GM18873 (cell line): ENCODE results near the gene TIE1.

Source experiments
- ATAC-seq: cut with Tn5 transposase; IDR thresholded peaks from one replicate; pipeline ENCODE4 v1.9.1; 2021; ENCODE audit warnings: mild to moderate bottlenecking, moderate library complexity, moderate number of reproducible peaks; ENCODE audit not compliant: unreplicated experiment, low FRiP score

TIE1 gene

GRCh38 chr1:43300378-43301094 is at the start of gene TIE1:
Gene TIE1 (plus strand): TSS chr1:43300982. CDS start chr1:43301072, 90 bp downstream.
- no peak for ATAC-seq

GRCh38 chr1:43251024-43251423 is 49.8 kb upstream of the TIE1 start:
- ATAC-seq: no peak

DNA sequence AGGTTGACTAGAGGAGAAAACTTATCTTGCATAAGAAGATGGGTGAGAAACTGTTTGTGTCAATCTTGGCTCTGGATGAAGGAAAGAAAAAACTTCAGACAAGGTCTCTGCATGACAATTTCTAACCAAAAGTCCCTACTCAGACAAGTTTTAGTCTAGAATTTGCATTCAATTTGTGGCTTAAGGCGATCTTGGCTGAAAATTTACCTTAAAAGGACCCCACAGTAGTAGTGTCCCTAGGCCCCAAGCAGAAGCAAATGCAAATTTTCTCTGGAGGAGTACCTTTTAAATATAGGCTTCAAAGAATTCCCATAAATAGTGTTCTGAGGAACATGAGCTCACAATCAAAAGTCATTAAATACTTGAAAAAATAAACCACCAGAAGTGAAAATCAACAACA is 48.6 kb upstream of the TIE1 start:
- no peak for ATAC-seq

- ATAC-seq: no peak
Measured at GRCh38 chr1:43253173-43253572, 47.6 kb upstream of the TIE1 start.

DNA sequence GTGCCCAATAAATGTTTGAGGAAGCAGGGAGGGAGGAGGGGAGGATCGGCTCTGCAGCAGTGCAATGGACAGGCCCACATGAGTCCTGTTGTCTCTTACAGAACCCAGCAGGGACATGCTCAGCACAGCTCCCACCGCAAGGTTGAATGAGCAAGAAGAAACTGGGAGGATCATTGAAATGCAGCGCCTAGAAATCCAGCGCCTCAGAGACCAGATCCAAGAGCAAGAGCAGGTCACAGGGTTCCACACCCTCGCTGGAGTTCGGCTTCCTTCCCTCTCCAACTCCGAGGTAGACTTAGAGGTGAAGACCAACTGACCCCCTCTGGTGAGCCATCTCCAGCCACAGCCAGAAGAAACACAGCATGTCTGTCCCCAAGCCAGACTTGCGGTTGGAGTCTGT is 46.9 kb upstream of the TIE1 start:
- no peak for ATAC-seq

DNA sequence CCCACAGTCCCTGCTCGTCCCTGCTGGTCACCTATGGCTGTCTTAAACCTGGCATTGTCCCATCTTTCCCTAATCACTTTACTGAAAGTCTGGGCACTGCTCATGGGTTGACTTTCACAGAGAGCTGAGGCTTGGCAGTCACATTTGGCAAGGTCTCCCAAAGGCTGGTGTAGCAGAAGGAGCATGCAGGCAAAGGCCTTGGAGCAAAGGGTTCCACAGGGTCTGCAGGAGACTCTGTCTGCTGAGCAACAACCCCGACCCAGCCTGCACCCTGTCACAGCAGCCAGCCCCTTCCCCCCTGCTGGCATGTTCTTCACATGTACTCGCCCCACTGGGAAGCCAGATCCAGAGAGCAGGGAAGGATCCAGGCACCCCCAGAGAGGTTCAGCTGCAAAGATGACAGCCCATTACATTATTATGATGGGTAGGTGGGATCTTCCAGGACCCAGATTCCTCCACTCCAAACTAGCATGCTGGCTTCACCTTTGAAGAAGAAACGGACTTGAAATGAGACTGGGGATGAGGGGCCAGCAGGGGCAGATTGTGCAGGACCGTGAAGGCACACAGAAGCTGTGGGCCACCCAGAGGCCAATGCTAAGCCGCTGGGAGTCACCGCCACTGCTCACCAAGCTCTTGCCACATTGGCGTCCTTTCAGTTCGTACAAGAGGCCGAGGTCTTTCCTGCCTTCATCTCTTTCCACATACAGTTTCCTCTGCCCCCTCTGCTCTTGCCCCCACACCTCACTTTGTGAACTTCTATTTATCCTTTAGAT is 45.2 kb upstream of the TIE1 start:
- no peak for ATAC-seq

- ATAC-seq: no peak
Measured at GRCh38 chr1:43256675-43257570, 43.9 kb upstream of the TIE1 start.

- ATAC-seq: no peak
Measured at GRCh38 chr1:43258370-43258769, 42.4 kb upstream of the TIE1 start.

GRCh38 chr1:43265431-43265830 is 35.4 kb upstream of the TIE1 start:
- no peak for ATAC-seq

DNA sequence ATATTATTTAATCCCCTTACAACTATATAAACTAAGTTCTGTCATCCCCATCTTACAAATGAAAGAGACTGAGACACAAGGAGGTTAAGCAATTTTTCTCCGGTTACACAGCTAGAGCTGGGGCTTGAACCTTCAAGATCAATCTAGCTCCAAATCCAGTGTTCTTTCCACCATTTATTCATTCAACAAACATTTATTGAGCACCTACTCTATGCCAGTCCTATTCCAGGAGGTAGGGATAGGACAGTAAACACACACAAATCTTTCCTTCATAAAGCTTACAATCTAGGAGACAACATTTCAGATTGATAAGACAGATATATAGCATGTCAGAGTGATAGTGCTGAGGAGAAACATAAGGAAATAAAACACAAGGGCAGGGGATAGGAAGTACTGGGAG is 33.9 kb upstream of the TIE1 start:
- no peak for ATAC-seq

GRCh38 chr1:43267291-43267805 is 33.4 kb upstream of the TIE1 start:
- ATAC-seq: no peak

DNA sequence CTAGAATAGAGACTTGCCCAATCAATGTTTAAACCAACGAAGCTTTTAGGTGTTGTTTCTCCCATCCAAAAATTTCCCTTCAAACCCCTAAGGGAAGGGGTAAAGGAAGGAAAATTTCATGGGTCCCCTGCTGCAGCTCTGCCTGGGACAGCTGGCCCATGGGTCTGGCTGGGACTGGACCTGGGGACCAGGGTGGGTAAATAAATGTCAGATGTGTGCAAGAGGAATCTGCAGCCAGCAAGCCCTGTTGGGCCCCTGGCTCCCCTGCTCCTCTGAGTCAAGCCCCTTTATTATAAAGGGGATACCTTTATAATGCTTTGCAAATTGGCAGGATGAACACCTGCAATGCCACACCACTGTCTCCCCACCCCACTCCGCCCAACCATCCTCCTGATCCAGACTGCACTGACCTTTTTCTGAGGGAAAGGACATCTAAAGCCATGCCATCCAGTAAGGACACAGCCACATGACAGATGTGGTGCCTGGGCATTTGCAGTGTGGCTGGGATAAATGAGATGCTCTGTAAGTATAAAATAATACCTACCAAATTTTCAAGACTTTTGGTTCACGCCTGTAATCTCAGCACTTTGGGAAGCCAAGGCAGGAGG is 32.9 kb upstream of the TIE1 start:
- no peak for ATAC-seq

DNA sequence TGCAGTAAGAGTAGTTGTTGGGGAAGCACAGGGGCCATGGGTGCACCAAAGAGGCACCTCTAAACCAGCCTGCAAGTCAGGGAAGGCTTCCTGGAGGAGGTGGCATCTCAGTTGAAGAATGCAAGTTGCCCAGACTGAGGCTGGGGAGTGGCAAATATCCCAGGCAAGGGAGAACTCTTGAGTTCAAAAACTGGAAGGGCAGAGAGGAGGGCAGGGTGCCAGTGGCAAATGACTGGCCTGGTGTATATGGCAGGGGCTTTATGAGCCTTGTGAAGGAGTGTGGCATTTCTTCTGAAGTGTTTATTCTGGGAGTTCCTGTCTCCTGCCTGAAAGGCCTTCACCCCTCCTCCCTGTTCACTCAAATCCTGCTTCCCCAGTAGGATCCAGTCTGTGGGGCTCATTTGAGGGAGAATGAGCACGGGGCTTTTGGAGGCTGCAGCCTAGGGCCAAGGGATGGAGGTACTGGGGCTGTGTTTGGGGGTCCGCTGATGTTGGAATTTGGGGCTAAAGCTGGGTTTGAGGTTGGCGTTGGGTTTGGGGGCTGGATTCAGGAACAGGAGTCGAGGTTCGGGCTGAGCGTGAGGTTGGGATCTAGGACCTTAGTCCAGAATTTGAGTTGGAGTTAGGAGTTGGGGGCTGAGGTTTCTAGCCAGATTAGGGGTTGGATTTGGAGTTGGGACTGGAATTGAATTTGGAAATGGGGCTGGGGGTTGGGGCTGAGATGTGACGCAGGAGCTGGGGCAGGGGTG is 31.0 kb upstream of the TIE1 start, which contains the start of gene TMEM125:
Gene TMEM125 (plus strand): TSS at position 357 of the 749 bp plus-strand sequence. CDS start 2,740 bp downstream, outside the sequence.
- no peak for ATAC-seq

DNA sequence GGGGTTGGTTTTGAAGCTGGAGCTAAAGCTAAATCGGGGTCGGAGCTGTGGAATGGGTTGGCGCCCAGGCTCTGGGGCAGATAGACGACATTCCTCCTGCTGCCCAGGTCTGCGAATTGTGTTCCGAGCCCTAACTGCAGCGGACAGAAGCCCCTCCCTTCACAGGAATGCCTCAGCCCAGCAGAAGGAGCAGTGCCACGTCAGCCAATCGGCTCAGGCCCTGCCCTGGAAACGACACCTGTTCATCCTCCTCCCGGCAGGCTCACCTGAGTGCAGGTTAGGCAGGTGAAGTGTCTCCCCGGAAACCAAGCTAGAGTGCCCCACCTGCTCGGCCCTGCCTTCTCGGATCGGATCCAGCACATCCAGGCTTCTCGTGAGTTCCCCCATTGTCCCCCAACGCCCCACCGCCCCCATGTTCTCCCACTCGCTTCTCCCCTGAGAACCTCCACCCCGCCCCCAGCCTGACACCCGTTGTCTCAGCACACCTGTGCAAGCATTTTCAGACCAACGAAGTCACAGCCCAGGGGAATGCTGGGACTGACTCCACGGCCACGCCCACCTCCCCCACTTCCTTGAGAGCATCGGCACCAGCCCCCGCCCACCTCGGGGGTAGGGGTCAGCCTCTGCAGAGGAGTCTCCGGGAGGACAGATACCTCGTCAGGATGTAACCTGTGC is 30.2 kb upstream of the TIE1 start:
- ATAC-seq: no peak

GRCh38 chr1:43271186-43272118 is 29.3 kb upstream of the TIE1 start:
- no peak for ATAC-seq

DNA sequence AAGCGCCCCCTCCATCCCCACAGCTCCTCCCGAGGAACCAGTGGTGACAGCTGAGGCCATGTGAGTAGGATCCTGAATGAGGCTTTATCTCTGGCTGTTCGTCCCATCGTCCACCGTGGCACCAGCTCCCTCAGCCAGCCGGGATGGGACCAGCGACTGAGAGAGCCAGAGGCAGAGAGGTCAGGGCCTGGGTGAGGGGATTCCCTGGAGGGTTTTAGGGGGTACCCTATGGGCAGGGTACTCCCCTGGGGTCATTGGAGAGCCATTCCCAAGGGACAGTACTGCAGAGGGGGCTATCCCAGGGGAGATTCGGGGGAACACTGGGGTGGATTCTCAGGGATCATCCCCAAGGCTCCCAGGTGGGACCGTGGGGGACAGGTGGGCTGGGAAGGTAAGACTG is 28.6 kb upstream of the TIE1 start:
- no peak for ATAC-seq

DNA sequence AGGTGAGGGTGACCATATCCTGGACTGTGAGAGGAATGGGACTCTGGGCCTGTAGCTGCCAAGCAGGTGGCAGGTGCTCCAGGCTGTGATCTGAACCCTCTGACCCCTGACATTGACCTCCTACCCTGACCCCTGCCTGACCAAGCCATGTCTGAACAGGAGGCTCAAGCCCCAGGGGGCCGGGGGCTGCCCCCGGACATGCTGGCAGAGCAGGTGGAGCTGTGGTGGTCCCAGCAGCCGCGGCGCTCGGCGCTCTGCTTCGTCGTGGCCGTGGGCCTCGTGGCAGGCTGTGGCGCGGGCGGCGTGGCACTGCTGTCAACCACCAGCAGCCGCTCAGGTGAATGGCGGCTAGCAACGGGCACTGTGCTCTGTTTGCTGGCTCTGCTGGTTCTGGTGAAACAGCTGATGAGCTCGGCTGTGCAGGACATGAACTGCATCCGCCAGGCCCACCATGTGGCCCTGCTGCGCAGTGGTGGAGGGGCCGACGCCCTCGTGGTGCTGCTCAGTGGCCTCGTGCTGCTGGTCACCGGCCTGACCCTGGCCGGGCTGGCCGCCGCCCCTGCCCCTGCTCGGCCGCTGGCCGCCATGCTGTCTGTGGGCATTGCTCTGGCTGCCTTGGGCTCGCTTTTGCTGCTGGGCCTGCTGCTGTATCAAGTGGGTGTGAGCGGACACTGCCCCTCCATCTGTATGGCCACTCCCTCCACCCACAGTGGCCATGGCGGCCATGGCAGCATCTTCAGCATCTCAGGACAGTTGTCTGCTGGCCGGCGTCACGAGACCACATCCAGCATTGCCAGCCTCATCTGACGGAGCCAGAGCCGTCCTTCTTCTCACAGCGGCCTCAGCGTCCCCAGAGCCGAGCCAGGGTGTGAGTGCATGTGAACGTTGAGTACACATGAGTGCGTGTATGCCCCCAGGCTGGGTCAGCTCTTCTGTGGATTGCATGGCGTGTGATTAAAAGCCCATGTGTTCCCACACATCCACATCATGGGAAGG is 27.9 kb upstream of the TIE1 start:
- no peak for ATAC-seq
